ENCODE data around the gene CSHL1. TPM values are rescaled to one million over a fixed set of nuclear protein-coding genes. Genes with fewer than 3 reads are reported as not detected.
"Not testable (repeated sequence)": the region's sequence is repeated elsewhere in the genome, so short reads cannot be mapped to it uniquely, and the experiment has no call there.

CSHL1 gene
- total RNA-seq, 1 experiment from 2014 or later: not detected

DNA sequence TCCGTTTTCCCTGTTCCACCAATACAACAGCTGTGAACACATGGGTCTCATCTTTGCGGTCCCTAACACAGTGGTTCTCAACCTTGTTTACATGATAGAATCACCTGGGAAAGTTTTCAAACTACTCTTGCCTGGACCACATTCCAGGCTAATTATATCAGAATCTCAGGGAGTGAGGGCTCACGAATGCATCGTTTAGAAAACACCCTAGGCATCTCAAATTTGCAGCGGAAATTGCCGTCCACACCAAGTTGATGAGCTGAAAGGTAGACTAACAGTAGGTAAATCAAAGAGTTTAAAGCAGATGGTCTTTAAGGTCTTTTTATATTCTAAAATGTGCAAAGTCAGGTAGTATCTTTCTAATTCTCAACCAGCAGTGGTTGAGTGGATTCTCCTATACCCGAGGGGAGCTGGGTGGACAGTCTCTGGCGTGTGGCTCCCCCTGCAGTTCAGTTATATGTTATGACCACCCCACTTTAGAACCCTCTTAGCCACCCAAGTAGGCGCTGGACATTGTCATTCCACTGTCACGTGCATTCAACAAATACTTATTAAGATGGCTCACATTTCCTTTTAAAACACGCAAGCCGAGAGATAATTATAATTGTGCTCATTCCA is 3.8 kb downstream of the CSHL1 start:
- H3K36me3 ChIP-seq (ENCODE audit: control insufficient read depth, insufficient read depth, low read length); H3K36me3 Mint-ChIP-seq (ENCODE audit: insufficient read depth, unreplicated experiment); H3K4me1 ChIP-seq; H3K27ac Mint-ChIP-seq (ENCODE audit: unreplicated experiment); intact Hi-C loops (cut with micrococcal nuclease; ENCODE audit: unreplicated experiment); POLR2A ChIA-PET; BruUV-seq (replicated peaks); H3K27me3 ChIP-seq (replicated peaks; ENCODE audit: control insufficient read depth, insufficient read depth, low read length); H3K4me3 Mint-ChIP-seq (ENCODE audit: unreplicated experiment); H3K9me3 Mint-ChIP-seq (ENCODE audit: unreplicated experiment); H3K4me1 Mint-ChIP-seq (ENCODE audit: low read depth, unreplicated experiment); H3K4me3 ChIP-seq (ENCODE audit: low read depth, low read length); H3K9me3 ChIP-seq: not testable (repeated sequence)
- peaks cover 19% of the 10 kb centered on the region for H3K27me3 Mint-ChIP-seq (ENCODE audit: insufficient read depth, unreplicated experiment)
- TF ChIP-seq, protein P1, sequence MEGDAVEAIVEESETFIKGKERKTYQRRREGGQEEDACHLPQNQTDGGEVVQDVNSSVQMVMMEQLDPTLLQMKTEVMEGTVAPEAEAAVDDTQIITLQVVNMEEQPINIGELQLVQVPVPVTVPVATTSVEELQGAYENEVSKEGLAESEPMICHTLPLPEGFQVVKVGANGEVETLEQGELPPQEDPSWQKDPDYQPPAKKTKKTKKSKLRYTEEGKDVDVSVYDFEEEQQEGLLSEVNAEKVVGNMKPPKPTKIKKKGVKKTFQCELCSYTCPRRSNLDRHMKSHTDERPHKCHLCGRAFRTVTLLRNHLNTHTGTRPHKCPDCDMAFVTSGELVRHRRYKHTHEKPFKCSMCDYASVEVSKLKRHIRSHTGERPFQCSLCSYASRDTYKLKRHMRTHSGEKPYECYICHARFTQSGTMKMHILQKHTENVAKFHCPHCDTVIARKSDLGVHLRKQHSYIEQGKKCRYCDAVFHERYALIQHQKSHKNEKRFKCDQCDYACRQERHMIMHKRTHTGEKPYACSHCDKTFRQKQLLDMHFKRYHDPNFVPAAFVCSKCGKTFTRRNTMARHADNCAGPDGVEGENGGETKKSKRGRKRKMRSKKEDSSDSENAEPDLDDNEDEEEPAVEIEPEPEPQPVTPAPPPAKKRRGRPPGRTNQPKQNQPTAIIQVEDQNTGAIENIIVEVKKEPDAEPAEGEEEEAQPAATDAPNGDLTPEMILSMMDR (IDR thresholded peaks at IDR 0.05; ENCODE audit: insufficient read depth in 1 of 2, low read depth in 1 of 2, low read length in 1 of 2, severe bottlenecking in 1 of 2, unreplicated experiment in 1 of 2): peak in 1 of 2 experiments; percentile 34
- DNase-seq: peak in 1 of 2 experiments; percentile 36
- CTCF ChIA-PET: interaction anchor here (1.7 kb wide), 1 partner anchor 39 kb away, joined by 6 read pairs; no protein-coding TSS in a partner anchor

- H3K4me3 ChIP-seq (ENCODE audit: low read depth, low read length); H3K4me1 Mint-ChIP-seq (ENCODE audit: low read depth, unreplicated experiment); H3K36me3 Mint-ChIP-seq (ENCODE audit: insufficient read depth, unreplicated experiment); DNase-seq; H3K27me3 ChIP-seq (replicated peaks; ENCODE audit: control insufficient read depth, insufficient read depth, low read length); intact Hi-C loops (cut with micrococcal nuclease; ENCODE audit: unreplicated experiment); H3K9me3 ChIP-seq; H3K9me3 Mint-ChIP-seq (ENCODE audit: unreplicated experiment); H3K27ac Mint-ChIP-seq (ENCODE audit: unreplicated experiment); H3K36me3 ChIP-seq (ENCODE audit: control insufficient read depth, insufficient read depth, low read length); H3K4me1 ChIP-seq; BruUV-seq (replicated peaks); H3K4me3 Mint-ChIP-seq (ENCODE audit: unreplicated experiment); POLR2A ChIA-PET: not testable (repeated sequence)
- peaks cover 15% of the 10 kb centered on the region for H3K27me3 Mint-ChIP-seq (ENCODE audit: insufficient read depth, unreplicated experiment)
- CTCF ChIA-PET: interaction anchor here (0.7 to 1.2 kb wide), 3 partner anchors 39 to 73 kb away, joined by 3 read pairs; no protein-coding TSS in a partner anchor
Measured at GRCh38 chr17:63904796-63905195, 6.3 kb downstream of the CSHL1 start.

GRCh38 chr17:63903787-63904201 is 7.3 kb downstream of the CSHL1 start:
- H3K4me1 ChIP-seq; intact Hi-C loops (cut with micrococcal nuclease; ENCODE audit: unreplicated experiment); H3K4me1 Mint-ChIP-seq (ENCODE audit: low read depth, unreplicated experiment); H3K9me3 Mint-ChIP-seq (ENCODE audit: unreplicated experiment); BruUV-seq (replicated peaks); H3K27ac Mint-ChIP-seq (ENCODE audit: unreplicated experiment); H3K4me3 ChIP-seq (ENCODE audit: low read depth, low read length); H3K9me3 ChIP-seq; POLR2A ChIA-PET; H3K36me3 ChIP-seq (ENCODE audit: control insufficient read depth, insufficient read depth, low read length); H3K27me3 ChIP-seq (replicated peaks; ENCODE audit: control insufficient read depth, insufficient read depth, low read length); H3K4me3 Mint-ChIP-seq (ENCODE audit: unreplicated experiment); H3K36me3 Mint-ChIP-seq (ENCODE audit: insufficient read depth, unreplicated experiment): not testable (repeated sequence)
- CTCF ChIA-PET: interaction anchor here (1.0 to 1.2 kb wide), 2 partner anchors 38 to 47 kb away, joined by 3 to 5 read pairs; no protein-coding TSS in a partner anchor
- TF ChIP-seq, protein P1 (IDR thresholded peaks at IDR 0.05; ENCODE audit: insufficient read depth in 1 of 2, low read depth in 1 of 2, low read length in 1 of 2, severe bottlenecking in 1 of 2, unreplicated experiment in 1 of 2): peak; percentile 6 to 35
- H3K27me3 Mint-ChIP-seq (ENCODE audit: insufficient read depth, unreplicated experiment): peaks cover 11% of the 10 kb centered on the region
- peak in 1 of 2 experiments; percentile 39 for DNase-seq

- POLR2A ChIA-PET; H3K9me3 ChIP-seq; H3K27ac Mint-ChIP-seq (ENCODE audit: unreplicated experiment); BruUV-seq (replicated peaks); H3K4me1 ChIP-seq; H3K4me1 Mint-ChIP-seq (ENCODE audit: low read depth, unreplicated experiment); H3K4me3 Mint-ChIP-seq (ENCODE audit: unreplicated experiment); DNase-seq; H3K36me3 ChIP-seq (ENCODE audit: control insufficient read depth, insufficient read depth, low read length); H3K9me3 Mint-ChIP-seq (ENCODE audit: unreplicated experiment); H3K36me3 Mint-ChIP-seq (ENCODE audit: insufficient read depth, unreplicated experiment); H3K4me3 ChIP-seq (ENCODE audit: low read depth, low read length); intact Hi-C loops (cut with micrococcal nuclease; ENCODE audit: unreplicated experiment); H3K27me3 ChIP-seq (replicated peaks; ENCODE audit: control insufficient read depth, insufficient read depth, low read length): not testable (repeated sequence)
- peaks cover 15% of the 10 kb centered on the region for H3K27me3 Mint-ChIP-seq (ENCODE audit: insufficient read depth, unreplicated experiment)
- CTCF ChIA-PET: interaction anchor here (1.7 to 1.8 kb wide), 2 partner anchors 45 to 232 kb away, joined by 4 to 5 read pairs; no protein-coding TSS in a partner anchor
Measured at GRCh38 chr17:63901971-63902370, 9.1 kb downstream of the CSHL1 start.

- H3K27ac Mint-ChIP-seq (ENCODE audit: unreplicated experiment); H3K27me3 ChIP-seq (replicated peaks; ENCODE audit: control insufficient read depth, insufficient read depth, low read length); H3K9me3 ChIP-seq; H3K4me1 Mint-ChIP-seq (ENCODE audit: low read depth, unreplicated experiment); H3K4me1 ChIP-seq; intact Hi-C loops (cut with micrococcal nuclease; ENCODE audit: unreplicated experiment); H3K9me3 Mint-ChIP-seq (ENCODE audit: unreplicated experiment); DNase-seq; POLR2A ChIA-PET; H3K4me3 ChIP-seq (ENCODE audit: low read depth, low read length); H3K36me3 Mint-ChIP-seq (ENCODE audit: insufficient read depth, unreplicated experiment); H3K36me3 ChIP-seq (ENCODE audit: control insufficient read depth, insufficient read depth, low read length); H3K4me3 Mint-ChIP-seq (ENCODE audit: unreplicated experiment); BruUV-seq (replicated peaks): not testable (repeated sequence)
- CTCF ChIA-PET: interaction anchor here (1.2 kb wide), 1 partner anchor 20 kb away, joined by 4 read pairs; the partner anchor contains the start of gene GH1
- H3K27me3 Mint-ChIP-seq (ENCODE audit: insufficient read depth, unreplicated experiment): peaks cover 19% of the 10 kb centered on the region
Measured at GRCh38 chr17:63898899-63899798, 11.9 kb downstream of the CSHL1 start.
